ENCODE measurements around the gene CLMP.
"Not testable (repeated sequence)": the region's sequence is repeated elsewhere in the genome, so short reads cannot be mapped to it uniquely, and the experiment has no call there.

- not testable (repeated sequence) for TF ChIP-seq CTCF (optimal IDR thresholded peaks at IDR 0.05 in 1 of 3, IDR thresholded peaks at IDR 0.05 in 1 of 3, conservative IDR thresholded peaks at IDR 0.05 in 1 of 3; ENCODE audit: extremely low read depth in 1 of 3, insufficient read depth in 2 of 3, low read length in 3 of 3); EZH2 (IDR thresholded peaks at IDR 0.05; ENCODE audit: low read length)
Measured at GRCh38 chr11:123088896-123089295, 106.2 kb downstream of the CLMP start.

Data from keratinocyte (primary cell).